ENCODE measurements around the gene CNN2. TPM values are rescaled to one million over a fixed set of nuclear protein-coding genes. Genes with fewer than 3 reads are reported as not detected.

The CNN2 gene
- total and polyA plus RNA-seq, 4 donors: 10.1 to 38.4 (median 26.8) TPM

- Histone ChIP-seq H3K4me1 (ENCODE audit: control insufficient read depth in 4 of 4, insufficient read depth in 4 of 4, low read length in 3 of 4) (peaks cover 7 to 32% (median 16%) of the 10 kb centered on the region in 4 donors), H3K9ac (ENCODE audit: low read depth in 1 of 2, low read length in 2 of 2) (no peak overlapping the region), H3K27me3 (ENCODE audit: control insufficient read depth in 4 of 4, insufficient read depth in 4 of 4, low read length in 3 of 4) (peaks cover 0 to 7% (median 2%) of the 10 kb centered on the region in 4 donors), H3K27ac (ENCODE audit: low read depth in 1 of 2, low read length in 2 of 2) (no peak overlapping the region), H3K4me3 (ENCODE audit: low read depth in 1 of 3, low read length in 3 of 3) (no peak overlapping the region), H3K36me3 (ENCODE audit: control insufficient read depth in 4 of 4, insufficient read depth in 3 of 4, low read depth in 1 of 4, low read length in 3 of 4) (peaks cover 0 to 1% (median 0%) of the 10 kb centered on the region in 4 donors), H3K9me3 (ENCODE audit: control insufficient read depth in 4 of 4, low read length in 3 of 4) (no peaks in the 10 kb centered on the region)
- TF ChIP-seq RAD21 (IDR thresholded peaks at IDR 0.05) (no peak), CTCF (IDR thresholded peaks at IDR 0.05; ENCODE audit: low read depth, low read length, missing input control) (no peak), HNF4A (conservative IDR thresholded peaks at IDR 0.05) (no peak), TAF1 (conservative IDR thresholded peaks at IDR 0.05) (no peak), YY1 (IDR thresholded peaks at IDR 0.05) (no peak), HNF4G (IDR thresholded peaks at IDR 0.05) (no peak)
- TF ChIP-seq, protein P1, sequence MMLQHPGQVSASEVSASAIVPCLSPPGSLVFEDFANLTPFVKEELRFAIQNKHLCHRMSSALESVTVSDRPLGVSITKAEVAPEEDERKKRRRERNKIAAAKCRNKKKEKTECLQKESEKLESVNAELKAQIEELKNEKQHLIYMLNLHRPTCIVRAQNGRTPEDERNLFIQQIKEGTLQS (IDR thresholded peaks at IDR 0.05): no peak
- TF ChIP-seq, protein P2, sequence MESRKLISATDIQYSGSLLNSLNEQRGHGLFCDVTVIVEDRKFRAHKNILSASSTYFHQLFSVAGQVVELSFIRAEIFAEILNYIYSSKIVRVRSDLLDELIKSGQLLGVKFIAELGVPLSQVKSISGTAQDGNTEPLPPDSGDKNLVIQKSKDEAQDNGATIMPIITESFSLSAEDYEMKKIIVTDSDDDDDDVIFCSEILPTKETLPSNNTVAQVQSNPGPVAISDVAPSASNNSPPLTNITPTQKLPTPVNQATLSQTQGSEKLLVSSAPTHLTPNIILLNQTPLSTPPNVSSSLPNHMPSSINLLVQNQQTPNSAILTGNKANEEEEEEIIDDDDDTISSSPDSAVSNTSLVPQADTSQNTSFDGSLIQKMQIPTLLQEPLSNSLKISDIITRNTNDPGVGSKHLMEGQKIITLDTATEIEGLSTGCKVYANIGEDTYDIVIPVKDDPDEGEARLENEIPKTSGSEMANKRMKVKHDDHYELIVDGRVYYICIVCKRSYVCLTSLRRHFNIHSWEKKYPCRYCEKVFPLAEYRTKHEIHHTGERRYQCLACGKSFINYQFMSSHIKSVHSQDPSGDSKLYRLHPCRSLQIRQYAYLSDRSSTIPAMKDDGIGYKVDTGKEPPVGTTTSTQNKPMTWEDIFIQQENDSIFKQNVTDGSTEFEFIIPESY (IDR thresholded peaks at IDR 0.05): no peak
- 79% methylated on average over 11 of the region's 11 CpGs for WGBS
- DNase-seq (ENCODE audit: low spot score): no peak
These were observed 46.1 kb downstream of the CNN2 start for GRCh38 chr19:1072371-1073015.

GRCh38 chr19:1073063-1073955, 46.9 kb downstream of the CNN2 start:
- peaks cover 0 to 7% (median 2%) of the 10 kb centered on the region in 4 donors for H3K27me3 ChIP-seq (ENCODE audit: control insufficient read depth in 4 of 4, insufficient read depth in 4 of 4, low read length in 3 of 4)
- H3K4me1 ChIP-seq (ENCODE audit: control insufficient read depth in 4 of 4, insufficient read depth in 4 of 4, low read length in 3 of 4): peaks cover 7 to 33% (median 16%) of the 10 kb centered on the region in 4 donors
- no peak overlapping the region for H3K27ac ChIP-seq (ENCODE audit: low read depth in 1 of 2, low read length in 2 of 2)
- no peaks in the 10 kb centered on the region for H3K9me3 ChIP-seq (ENCODE audit: control insufficient read depth in 4 of 4, low read length in 3 of 4)
- DNase-seq (ENCODE audit: low spot score): no peak
- WGBS: 84% methylated on average over 30 of the region's 30 CpGs
- no peak overlapping the region for H3K9ac ChIP-seq (ENCODE audit: low read depth in 1 of 2, low read length in 2 of 2)
- H3K4me3 ChIP-seq (ENCODE audit: low read depth in 1 of 3, low read length in 3 of 3): no peak overlapping the region
- TF ChIP-seq TAF1 (conservative IDR thresholded peaks at IDR 0.05): no peak
- TF ChIP-seq, protein P3, sequence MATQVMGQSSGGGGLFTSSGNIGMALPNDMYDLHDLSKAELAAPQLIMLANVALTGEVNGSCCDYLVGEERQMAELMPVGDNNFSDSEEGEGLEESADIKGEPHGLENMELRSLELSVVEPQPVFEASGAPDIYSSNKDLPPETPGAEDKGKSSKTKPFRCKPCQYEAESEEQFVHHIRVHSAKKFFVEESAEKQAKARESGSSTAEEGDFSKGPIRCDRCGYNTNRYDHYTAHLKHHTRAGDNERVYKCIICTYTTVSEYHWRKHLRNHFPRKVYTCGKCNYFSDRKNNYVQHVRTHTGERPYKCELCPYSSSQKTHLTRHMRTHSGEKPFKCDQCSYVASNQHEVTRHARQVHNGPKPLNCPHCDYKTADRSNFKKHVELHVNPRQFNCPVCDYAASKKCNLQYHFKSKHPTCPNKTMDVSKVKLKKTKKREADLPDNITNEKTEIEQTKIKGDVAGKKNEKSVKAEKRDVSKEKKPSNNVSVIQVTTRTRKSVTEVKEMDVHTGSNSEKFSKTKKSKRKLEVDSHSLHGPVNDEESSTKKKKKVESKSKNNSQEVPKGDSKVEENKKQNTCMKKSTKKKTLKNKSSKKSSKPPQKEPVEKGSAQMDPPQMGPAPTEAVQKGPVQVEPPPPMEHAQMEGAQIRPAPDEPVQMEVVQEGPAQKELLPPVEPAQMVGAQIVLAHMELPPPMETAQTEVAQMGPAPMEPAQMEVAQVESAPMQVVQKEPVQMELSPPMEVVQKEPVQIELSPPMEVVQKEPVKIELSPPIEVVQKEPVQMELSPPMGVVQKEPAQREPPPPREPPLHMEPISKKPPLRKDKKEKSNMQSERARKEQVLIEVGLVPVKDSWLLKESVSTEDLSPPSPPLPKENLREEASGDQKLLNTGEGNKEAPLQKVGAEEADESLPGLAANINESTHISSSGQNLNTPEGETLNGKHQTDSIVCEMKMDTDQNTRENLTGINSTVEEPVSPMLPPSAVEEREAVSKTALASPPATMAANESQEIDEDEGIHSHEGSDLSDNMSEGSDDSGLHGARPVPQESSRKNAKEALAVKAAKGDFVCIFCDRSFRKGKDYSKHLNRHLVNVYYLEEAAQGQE (IDR thresholded peaks at IDR 0.05): no peak
- peaks cover 0 to 1% (median 0%) of the 10 kb centered on the region in 4 donors for H3K36me3 ChIP-seq (ENCODE audit: control insufficient read depth in 4 of 4, insufficient read depth in 3 of 4, low read depth in 1 of 4, low read length in 3 of 4)

Data from liver (tissue), 9 donors.